ENCODE data around the gene ERP27. TPM values are rescaled to one million over a fixed set of nuclear protein-coding genes. Genes with fewer than 3 reads are reported as not detected.

Gene ERP27
- total RNA-seq, 1 donor from 2014 or later: 5.4 TPM

GRCh38 chr12:14900521-14901227, 37.7 kb downstream of the ERP27 start:
- H3K4me3 Mint-ChIP-seq: no peak overlapping the region
- no peaks in the 10 kb centered on the region for H3K27me3 Mint-ChIP-seq
- ChIA-PET CTCF (no interaction called here), POLR2A (no interaction called here)
- no peaks in the 10 kb centered on the region for H3K9me3 Mint-ChIP-seq
- H3K4me1 Mint-ChIP-seq: peaks cover 2% of the 10 kb centered on the region
- no peak for TF ChIP-seq CTCF (IDR thresholded peaks at IDR 0.05)
- ATAC-seq (ENCODE audit: low read depth): no peak
- H3K27ac Mint-ChIP-seq: no peak overlapping the region
- H3K36me3 Mint-ChIP-seq (ENCODE audit: low read depth): no peaks in the 10 kb centered on the region
- intact Hi-C loops (cut with micrococcal nuclease): no loop called here
- DNase-seq: no peak

GRCh38 chr12:14896521-14897169, 41.7 kb downstream of the ERP27 start:
- no peaks in the 10 kb centered on the region for H3K36me3 Mint-ChIP-seq (ENCODE audit: low read depth)
- no peak for ATAC-seq (ENCODE audit: low read depth)

GRCh38 chr12:14893506-14894250, 44.7 kb downstream of the ERP27 start:
- no peaks in the 10 kb centered on the region for H3K9me3 Mint-ChIP-seq
- ChIA-PET CTCF (interaction anchor here (1.0 to 1.2 kb wide), 2 partner anchors 102 to 118 kb away, joined by 3 read pairs; no protein-coding TSS in a partner anchor), POLR2A (interaction anchor here (1.9 kb wide), 1 partner anchor 9 kb away, joined by 5 read pairs; no protein-coding TSS in a partner anchor)
- intact Hi-C loops (cut with micrococcal nuclease): loop anchor here (2.0 kb wide), 1 partner anchor 49 kb away; no protein-coding TSS in a partner anchor
- no peak overlapping the region for H3K27ac Mint-ChIP-seq
- no peaks in the 10 kb centered on the region for H3K4me1 Mint-ChIP-seq
- ATAC-seq (ENCODE audit: low read depth) (no peak), DNase-seq (no peak)
- no peaks in the 10 kb centered on the region for H3K36me3 Mint-ChIP-seq (ENCODE audit: low read depth)
- peaks cover under 1% of the 10 kb centered on the region for H3K27me3 Mint-ChIP-seq
- TF ChIP-seq CTCF (IDR thresholded peaks at IDR 0.05): no peak
- no peak overlapping the region for H3K4me3 Mint-ChIP-seq

More at GRCh38 chr12:14896521-14897169, 41.7 kb downstream of the ERP27 start:
- intact Hi-C loops (cut with micrococcal nuclease): loop anchor here (2.0 kb wide), 1 partner anchor 14 kb away; no protein-coding TSS in a partner anchor
- H3K27ac Mint-ChIP-seq: no peak overlapping the region
- POLR2A ChIA-PET: no interaction called here
- no peak for DNase-seq
- TF ChIP-seq CTCF (IDR thresholded peaks at IDR 0.05): no peak
- no peak overlapping the region for H3K4me3 Mint-ChIP-seq
- no peaks in the 10 kb centered on the region for H3K4me1 Mint-ChIP-seq
- no peaks in the 10 kb centered on the region for H3K9me3 Mint-ChIP-seq
- H3K27me3 Mint-ChIP-seq: no peaks in the 10 kb centered on the region
- CTCF ChIA-PET: no interaction called here

- TF ChIP-seq CTCF (IDR thresholded peaks at IDR 0.05): no peak
- Mint-ChIP-seq H3K4me3 (no peak overlapping the region), H3K27ac (no peak overlapping the region), H3K9me3 (no peaks in the 10 kb centered on the region), H3K4me1 (no peaks in the 10 kb centered on the region), H3K27me3 (peaks cover 6% of the 10 kb centered on the region), H3K36me3 (ENCODE audit: low read depth) (no peaks in the 10 kb centered on the region)
- ChIA-PET POLR2A (interaction anchor here (1.9 kb wide), 1 partner anchor 8 kb away, joined by 5 read pairs; no protein-coding TSS in a partner anchor), CTCF (interaction anchor here (0.8 to 1.3 kb wide), 3 partner anchors 102 to 138 kb away, joined by 3 to 7 read pairs (median 3); no protein-coding TSS in a partner anchor)
- intact Hi-C loops (cut with micrococcal nuclease): loop anchor here (2.0 kb wide), 1 partner anchor 48 kb away; no protein-coding TSS in a partner anchor
- ATAC-seq (ENCODE audit: low read depth) (no peak), DNase-seq (no peak)
Measured at GRCh38 chr12:14892726-14893505, 45.4 kb downstream of the ERP27 start.
